ENCODE results near the gene SLC25A17.
"Not testable (repeated sequence)": the region's sequence is repeated elsewhere in the genome, so short reads cannot be mapped to it uniquely, and the experiment has no call there.

SLC25A17 gene

GRCh38 chr22:40855979-40856512 is 36.9 kb upstream of the SLC25A17 start:
- no peak for TF ChIP-seq CTCF (conservative IDR thresholded peaks at IDR 0.05; ENCODE audit: low read depth, low read length)
- peak; percentile 51 for DNase-seq (ENCODE audit: low read depth)
- H3K4me3 ChIP-seq (ENCODE audit: low read depth, low read length) = peak overlapping the region; percentile 98

DNA sequence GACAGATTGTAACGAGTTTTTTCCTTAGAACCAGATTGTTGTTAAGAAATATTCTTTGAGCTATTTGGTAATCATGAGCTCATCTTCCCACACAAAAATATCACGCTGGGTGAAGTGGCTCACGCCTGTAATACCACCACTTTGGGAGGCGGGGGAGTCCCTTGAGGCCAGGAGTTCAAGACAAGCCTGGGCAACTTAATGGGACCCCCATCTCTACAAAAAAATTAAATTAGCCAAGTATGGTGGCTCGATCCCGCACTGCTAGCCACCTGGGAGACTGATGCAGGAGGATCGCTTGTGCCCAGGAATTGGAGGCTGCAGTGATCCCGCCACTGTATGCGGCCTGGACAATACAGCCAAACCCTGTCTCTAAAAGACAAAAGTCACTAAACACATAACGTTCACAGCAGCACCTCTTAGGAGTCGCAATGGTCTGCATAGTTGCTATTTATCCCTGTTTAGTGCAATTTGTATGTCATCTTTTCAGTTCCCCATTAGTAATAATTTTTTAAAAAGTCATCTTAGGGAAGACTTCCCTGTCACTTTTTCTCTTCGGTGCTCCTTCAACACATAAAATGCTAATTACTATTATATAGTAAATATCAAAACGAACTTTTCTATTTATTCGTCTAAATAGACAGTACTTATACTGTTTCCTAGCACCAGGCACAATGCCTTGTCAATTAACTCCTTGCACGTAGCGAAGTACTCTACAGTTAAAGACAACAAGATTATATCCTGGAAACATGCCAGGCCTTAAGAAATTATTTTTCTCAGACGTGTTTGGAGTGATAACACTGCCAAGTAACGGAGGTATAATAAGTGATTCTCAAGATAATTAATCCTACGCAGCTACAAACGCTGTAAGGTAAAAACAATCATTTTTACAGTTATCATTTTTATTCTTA is 36.2 kb upstream of the SLC25A17 start:
- peak; percentile 63 for DNase-seq (ENCODE audit: low read depth)
- no peak for TF ChIP-seq CTCF (conservative IDR thresholded peaks at IDR 0.05; ENCODE audit: low read depth, low read length)

GRCh38 chr22:40853961-40854360 is 34.8 kb upstream of the SLC25A17 start:
- DNase-seq (ENCODE audit: low read depth) = peak; percentile 29
- TF ChIP-seq CTCF (conservative IDR thresholded peaks at IDR 0.05; ENCODE audit: low read depth, low read length) = no peak
- H3K4me3 ChIP-seq (ENCODE audit: low read depth, low read length) = peak overlapping the region; percentile 23

More for the DNA sequence above, 36.2 kb upstream of the SLC25A17 start:
- peak overlapping the region; percentile 98 for H3K4me3 ChIP-seq (ENCODE audit: low read depth, low read length)

DNA sequence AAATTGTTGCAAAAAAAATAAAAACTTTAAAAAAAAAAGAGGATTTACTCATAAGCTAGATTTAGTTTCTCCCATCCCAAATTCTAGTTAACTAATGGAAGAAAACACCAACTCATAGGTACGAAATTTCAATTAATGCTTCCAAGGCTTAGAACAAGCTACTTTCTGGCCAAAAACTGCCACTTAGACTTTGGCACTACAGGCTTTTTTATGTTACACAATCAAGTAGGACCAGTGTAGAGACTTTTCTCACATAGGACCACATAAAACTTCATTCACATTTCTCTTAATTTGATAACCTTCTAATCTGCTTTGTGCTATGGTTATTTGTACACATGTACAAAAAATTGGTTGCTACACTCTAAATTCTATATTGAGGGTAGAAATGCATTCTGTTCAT is 34.2 kb upstream of the SLC25A17 start:
- no peak overlapping the region for H3K4me3 ChIP-seq (ENCODE audit: low read depth, low read length)
- no peak for TF ChIP-seq CTCF (conservative IDR thresholded peaks at IDR 0.05; ENCODE audit: low read depth, low read length)

GRCh38 chr22:40845816-40846215 is 26.7 kb upstream of the SLC25A17 start:
- DNase-seq (ENCODE audit: low read depth) = not testable (repeated sequence)

More for the DNA sequence above, 34.2 kb upstream of the SLC25A17 start:
- DNase-seq (ENCODE audit: low read depth) = no peak

GRCh38 chr22:40844951-40845350 is 25.8 kb upstream of the SLC25A17 start:
- DNase-seq (ENCODE audit: low read depth) = no peak
- H3K4me3 ChIP-seq (ENCODE audit: low read depth, low read length) = no peak overlapping the region
- no peak for TF ChIP-seq CTCF (conservative IDR thresholded peaks at IDR 0.05; ENCODE audit: low read depth, low read length)

More at GRCh38 chr22:40845816-40846215, 26.7 kb upstream of the SLC25A17 start:
- not testable (repeated sequence) for H3K4me3 ChIP-seq (ENCODE audit: low read depth, low read length)

DNA sequence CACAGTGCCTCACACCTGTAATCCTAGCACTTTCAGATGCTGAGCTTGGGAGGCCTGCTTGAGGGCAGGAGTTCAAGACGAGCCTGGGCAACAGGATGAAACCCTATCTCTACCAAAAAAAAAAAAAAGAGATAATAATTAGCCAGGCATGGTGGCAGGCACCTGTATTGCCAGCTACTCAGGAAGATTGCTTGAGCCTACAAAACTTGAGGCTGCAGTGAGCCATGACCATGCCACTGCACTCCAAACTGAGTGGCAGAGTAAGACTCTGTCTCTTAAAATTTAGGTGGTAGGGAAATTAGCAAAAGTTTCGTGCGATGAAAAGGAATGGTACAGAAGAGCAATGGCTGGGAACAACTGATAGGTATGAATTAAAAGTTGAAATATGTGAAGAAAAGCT is 19.3 kb upstream of the SLC25A17 start:
- H3K4me3 ChIP-seq (ENCODE audit: low read depth, low read length) = no peak overlapping the region
- TF ChIP-seq CTCF (conservative IDR thresholded peaks at IDR 0.05; ENCODE audit: low read depth, low read length) = no peak
- no peak for DNase-seq (ENCODE audit: low read depth)

Measured in choroid plexus epithelial cell (primary cell).